GM06990 (cell line): ENCODE results near the gene SUSD1.

Experiments
- DNase-seq: peaks from one replicate; pipeline ENCODE4 v3.0.0-alpha.2; 2011; ENCODE audit not compliant: insufficient read length; ENCODE audit errors: extremely low read depth
- H3K27me3 ChIP-seq: replicated peaks from 2 replicates; pipeline ENCODE4 v1.6.0; 2011; ENCODE audit warnings: low read length; ENCODE audit not compliant: control insufficient read depth, insufficient read depth
- H3K36me3 ChIP-seq: 2 replicates; pipeline ENCODE4 v1.5.1; 2011; ENCODE audit warnings: low read length; ENCODE audit not compliant: control insufficient read depth, insufficient read depth
- H3K4me3 ChIP-seq: replicated peaks from 2 replicates; pipeline ENCODE4 v1.5.1; 2011; ENCODE audit warnings: low read depth, mild to moderate bottlenecking, control low read depth, low read length
- TF ChIP-seq, protein P1 (sequence below): IDR thresholded peaks from 2 replicates; pipeline ENCODE4 v1.5.1; 2011; ENCODE audit warnings: low read length, control low read depth, mild to moderate bottlenecking, inconsistent platforms; ENCODE audit not compliant: insufficient read depth, poor library complexity, severe bottlenecking

Gene SUSD1

DNA sequence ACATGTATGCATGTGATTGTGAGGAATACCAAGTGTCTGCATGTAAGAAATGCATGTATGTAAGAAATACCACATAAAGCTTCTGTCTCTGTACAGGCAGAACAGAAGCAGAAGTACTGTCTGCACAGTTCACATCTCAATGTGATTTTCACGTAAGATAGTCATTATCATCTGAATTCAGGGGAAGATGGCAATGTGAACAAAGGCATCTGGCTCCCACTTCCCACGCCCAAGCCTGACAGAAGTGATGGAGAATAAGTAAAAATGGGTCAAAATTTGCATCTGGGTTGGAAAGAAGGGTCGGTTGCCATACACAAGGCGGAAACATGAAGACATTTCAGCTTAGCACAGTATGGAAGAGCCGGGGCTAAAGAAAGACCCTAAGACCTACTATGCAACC is 71.7 kb downstream of the SUSD1 start:
- TF ChIP-seq, protein P1, sequence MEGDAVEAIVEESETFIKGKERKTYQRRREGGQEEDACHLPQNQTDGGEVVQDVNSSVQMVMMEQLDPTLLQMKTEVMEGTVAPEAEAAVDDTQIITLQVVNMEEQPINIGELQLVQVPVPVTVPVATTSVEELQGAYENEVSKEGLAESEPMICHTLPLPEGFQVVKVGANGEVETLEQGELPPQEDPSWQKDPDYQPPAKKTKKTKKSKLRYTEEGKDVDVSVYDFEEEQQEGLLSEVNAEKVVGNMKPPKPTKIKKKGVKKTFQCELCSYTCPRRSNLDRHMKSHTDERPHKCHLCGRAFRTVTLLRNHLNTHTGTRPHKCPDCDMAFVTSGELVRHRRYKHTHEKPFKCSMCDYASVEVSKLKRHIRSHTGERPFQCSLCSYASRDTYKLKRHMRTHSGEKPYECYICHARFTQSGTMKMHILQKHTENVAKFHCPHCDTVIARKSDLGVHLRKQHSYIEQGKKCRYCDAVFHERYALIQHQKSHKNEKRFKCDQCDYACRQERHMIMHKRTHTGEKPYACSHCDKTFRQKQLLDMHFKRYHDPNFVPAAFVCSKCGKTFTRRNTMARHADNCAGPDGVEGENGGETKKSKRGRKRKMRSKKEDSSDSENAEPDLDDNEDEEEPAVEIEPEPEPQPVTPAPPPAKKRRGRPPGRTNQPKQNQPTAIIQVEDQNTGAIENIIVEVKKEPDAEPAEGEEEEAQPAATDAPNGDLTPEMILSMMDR = no peak
- no peak for DNase-seq
- no peaks in the 10 kb centered on the region for H3K36me3 ChIP-seq
- H3K27me3 ChIP-seq = no peaks in the 10 kb centered on the region
- H3K4me3 ChIP-seq = no peak overlapping the region

DNA sequence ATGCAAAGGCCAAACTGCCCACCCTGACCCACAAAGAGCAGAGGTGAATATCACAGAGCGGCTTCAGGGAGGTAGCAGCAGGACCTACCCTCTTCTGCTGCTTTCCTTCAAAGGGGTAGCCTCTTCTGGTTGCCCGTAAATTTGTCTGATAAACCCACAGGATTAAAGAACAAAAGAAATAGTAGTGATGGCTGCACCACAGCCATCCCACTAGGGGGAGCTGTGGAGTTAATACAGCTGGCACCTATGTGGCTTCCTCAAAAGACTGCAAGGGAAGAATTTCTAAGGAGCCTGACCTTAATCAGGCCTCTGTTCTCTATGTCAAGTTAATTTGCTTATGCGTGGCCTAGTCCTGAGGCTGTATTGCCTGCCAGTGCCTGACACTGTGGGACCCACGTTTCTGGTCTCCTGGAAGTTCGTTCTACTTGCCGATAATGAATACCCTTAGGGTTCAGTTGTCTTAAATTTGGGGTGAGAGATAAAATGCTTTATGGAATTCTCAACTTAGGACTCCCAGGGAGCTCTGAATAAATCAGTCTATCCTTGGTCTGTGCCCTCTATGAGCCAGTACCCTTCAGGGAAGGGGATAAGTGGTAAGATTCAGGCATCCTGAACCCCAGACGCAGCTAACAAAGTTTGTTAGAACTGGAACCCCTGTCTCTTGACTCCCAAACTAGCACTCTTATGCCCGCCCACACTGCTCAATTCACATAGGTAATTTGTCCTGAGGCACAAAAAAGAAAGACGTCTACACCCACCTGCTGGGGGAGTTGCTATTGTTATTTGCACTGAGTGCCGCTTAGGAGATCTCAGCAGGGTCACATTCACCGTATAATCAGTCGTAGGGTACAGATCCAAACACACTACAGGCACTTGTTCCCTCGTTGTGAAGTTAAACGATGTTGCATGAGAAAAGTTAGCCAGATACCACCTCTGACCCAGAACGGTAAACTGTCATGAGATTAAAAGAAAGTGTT is 77.1 kb downstream of the SUSD1 start:
- Histone ChIP-seq H3K36me3 (no peaks in the 10 kb centered on the region), H3K4me3 (no peak overlapping the region), H3K27me3 (no peaks in the 10 kb centered on the region)
- TF ChIP-seq, protein P1 = peak; percentile 84
- no peak for DNase-seq

DNA sequence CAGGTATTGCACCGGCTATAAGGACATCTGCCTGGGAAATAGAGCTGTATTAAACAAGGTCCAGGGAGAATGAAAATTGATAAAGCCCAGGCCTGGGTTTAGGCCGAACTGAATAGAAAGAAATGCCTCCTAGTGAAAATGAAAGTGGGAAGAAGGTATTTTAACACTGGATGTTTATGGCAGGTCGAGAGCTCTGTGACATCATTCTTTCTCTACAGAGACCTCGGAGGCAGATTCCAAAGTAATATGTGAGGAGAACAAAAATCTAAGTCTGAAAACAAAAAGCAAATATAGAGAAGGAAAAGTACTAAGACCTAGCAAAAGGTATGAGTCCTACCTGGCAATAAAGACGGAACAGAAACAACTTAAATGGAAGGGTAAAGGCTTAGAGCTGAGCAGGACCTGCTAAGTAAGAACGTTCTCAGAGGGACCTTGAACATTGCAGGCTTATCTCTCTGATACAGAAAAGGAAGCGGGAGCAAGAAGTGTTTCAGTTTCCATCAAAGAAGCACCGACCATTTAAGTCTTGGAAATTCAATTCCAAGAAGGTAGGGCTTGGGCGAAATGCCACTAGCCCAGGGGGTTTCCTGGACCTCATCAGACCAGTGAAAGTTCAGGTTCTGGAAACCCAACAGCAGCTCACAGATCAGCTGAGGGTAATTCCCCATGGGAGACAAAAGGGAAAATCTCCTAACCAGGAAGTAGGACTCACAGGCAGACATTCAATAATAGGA is 80.0 kb downstream of the SUSD1 start:
- no peaks in the 10 kb centered on the region for H3K36me3 ChIP-seq
- DNase-seq = no peak
- peak overlapping the region; percentile 1 for H3K4me3 ChIP-seq
- TF ChIP-seq, protein P1 = no peak
- no peaks in the 10 kb centered on the region for H3K27me3 ChIP-seq

DNA sequence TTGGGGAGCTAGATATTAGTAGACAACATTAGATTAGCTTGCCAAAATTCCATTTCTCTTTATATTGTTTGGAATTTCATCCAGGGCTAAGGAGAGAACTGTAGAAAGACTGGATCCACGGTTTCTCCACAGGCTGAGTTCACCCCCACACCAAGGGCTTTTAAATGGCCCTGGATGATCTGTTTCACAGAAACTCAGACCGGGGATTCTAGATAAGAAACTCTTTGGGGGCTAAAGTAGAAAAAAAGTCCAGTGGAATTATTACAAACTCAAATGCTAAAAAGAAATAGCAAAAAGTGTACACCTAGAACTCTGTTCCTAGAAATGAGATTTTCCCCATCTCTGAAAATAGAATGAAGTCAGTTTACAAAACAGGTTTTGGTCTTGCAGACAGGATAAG is 80.9 kb downstream of the SUSD1 start:
- Histone ChIP-seq H3K4me3 (no peak overlapping the region), H3K36me3 (no peaks in the 10 kb centered on the region), H3K27me3 (no peaks in the 10 kb centered on the region)
- TF ChIP-seq, protein P1 = no peak
- DNase-seq = no peak

DNA sequence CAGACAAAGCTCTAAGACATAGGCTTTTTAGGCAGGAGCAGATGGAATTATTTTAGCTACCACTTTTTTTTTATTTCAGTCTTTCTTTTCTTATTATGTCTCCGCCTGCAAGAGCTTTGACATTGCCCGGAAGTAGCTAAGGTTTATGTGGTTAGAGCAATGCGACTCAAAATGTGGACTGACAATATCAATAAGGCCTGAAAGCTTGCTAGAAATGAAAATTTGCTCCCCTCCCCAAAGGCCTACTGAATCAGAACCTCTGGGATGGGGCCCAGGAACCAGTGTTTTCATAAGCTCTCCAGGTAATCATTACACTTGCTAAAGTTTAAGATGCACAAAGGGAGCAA is 81.3 kb downstream of the SUSD1 start:
- DNase-seq = no peak
- Histone ChIP-seq H3K36me3 (no peaks in the 10 kb centered on the region), H3K27me3 (no peaks in the 10 kb centered on the region), H3K4me3 (no peak overlapping the region)
- TF ChIP-seq, protein P1 = no peak
